Osteoblast (primary cell): Measurements from ENCODE around the gene TNFRSF14. TPM values are rescaled to one million over a fixed set of nuclear protein-coding genes. Genes with fewer than 3 reads are reported as not detected.

ENCODE experiments used
- DNase-seq: peaks from one replicate; pipeline ENCODE4 v3.0.0; 2011; ENCODE audit warnings: low spot score, mixed read lengths; ENCODE audit not compliant: insufficient read length; ENCODE audit errors: missing footprints
- H2AFZ ChIP-seq: 2 replicates; pipeline ENCODE4 v1.6.0; 2011; ENCODE audit warnings: mild to moderate bottlenecking, low read length
- H3K27ac ChIP-seq: 2 replicates; pipeline ENCODE4 v1.5.1; 2011; ENCODE audit warnings: mild to moderate bottlenecking, low read depth, low read length, moderate library complexity
- H3K27me3 ChIP-seq: 2 replicates; pipeline ENCODE4 v1.6.0; 2012; ENCODE audit warnings: mild to moderate bottlenecking, control low read depth, inconsistent platforms, low read length, moderate library complexity; ENCODE audit not compliant: insufficient read depth
- H3K36me3 ChIP-seq: 2 replicates; pipeline ENCODE4 v1.5.1; 2011; ENCODE audit warnings: mild to moderate bottlenecking, low read length, control low read depth, moderate library complexity; ENCODE audit not compliant: insufficient read depth
- H3K4me1 ChIP-seq: 2 replicates; pipeline ENCODE4 v1.5.1; 2011; ENCODE audit warnings: mild to moderate bottlenecking, low read length, control low read depth, moderate library complexity; ENCODE audit not compliant: insufficient read depth
- H3K4me2 ChIP-seq: 2 replicates; pipeline ENCODE4 v1.6.0; 2011; ENCODE audit warnings: mild to moderate bottlenecking, low read length; ENCODE audit not compliant: insufficient read depth
- H3K4me3 ChIP-seq: fragments of 200-600 bp; sonication (generic); 3 replicates; pipeline ENCODE4 v1.5.1; 2012; ENCODE audit warnings: mild to moderate bottlenecking, low read length, inconsistent platforms; ENCODE audit not compliant: insufficient read depth
- H3K79me2 ChIP-seq: 2 replicates; pipeline ENCODE4 v1.6.0; 2012; ENCODE audit warnings: mild to moderate bottlenecking, low read length, control low read depth, inconsistent platforms; ENCODE audit not compliant: insufficient read depth
- H3K9me3 ChIP-seq: 2 replicates; pipeline ENCODE4 v1.5.1; 2011; ENCODE audit warnings: low read depth, low read length, control low read depth
- H4K20me1 ChIP-seq: 2 replicates; pipeline ENCODE4 v1.6.0; 2012; ENCODE audit warnings: mild to moderate bottlenecking, low read length, control low read depth; ENCODE audit not compliant: insufficient read depth
- total RNA-seq: library from RNA; depleted of rRNA; stranded (reverse); fragments of >200 nt; gene quantifications from 2 replicates; pipeline ENCODE4 v1.2.3, GENCODE V29; 2012
- TF ChIP-seq, protein P1 (sequence below): IDR thresholded peaks from 2 replicates; pipeline ENCODE4 v1.5.1; 2011; ENCODE audit warnings: mild to moderate bottlenecking, low read depth, low read length, moderate library complexity; ENCODE audit errors: extremely low read depth

Gene TNFRSF14
- total RNA-seq, 1 donor = 36.6 TPM

DNA sequence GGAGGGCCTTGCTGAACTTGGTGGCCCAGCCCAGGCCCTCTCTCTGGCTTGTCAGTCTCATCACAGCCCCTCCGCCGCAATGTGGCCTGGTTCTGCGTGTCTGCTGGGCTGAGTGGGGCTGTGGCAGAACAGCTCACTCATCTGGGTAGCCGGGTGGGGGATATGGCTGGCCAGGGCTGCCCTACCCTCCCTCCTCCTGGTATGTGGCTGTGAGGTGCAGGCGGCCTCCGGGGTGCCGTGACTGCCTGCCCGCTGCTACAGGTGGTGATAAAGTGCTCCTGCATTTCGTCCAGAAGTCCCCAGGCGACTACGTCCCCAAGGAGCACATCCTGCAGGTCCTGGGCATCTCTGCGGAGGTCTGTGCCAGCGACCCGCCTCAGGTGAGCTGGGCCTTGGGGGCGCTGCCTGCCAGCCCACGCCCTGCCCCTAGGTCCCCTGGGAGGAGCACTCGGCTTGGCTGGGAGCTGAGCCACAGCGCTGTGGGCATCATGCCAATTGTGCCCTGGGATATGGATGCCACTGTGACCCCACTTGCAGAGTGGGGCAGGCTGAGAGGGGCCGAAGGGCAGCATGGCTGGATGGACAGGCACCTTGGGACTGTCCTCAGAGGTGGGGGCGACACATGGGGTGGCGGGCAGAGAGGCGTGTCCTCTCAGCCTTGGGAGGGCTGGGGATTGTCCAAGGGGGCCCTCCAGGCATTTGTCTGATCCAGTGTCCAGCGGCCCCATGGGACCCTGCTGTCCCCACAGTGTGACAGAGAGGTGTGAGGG is 32.7 kb downstream of the TNFRSF14 start:
- peak; percentile 74 for DNase-seq
- Histone ChIP-seq H3K4me3 (no peak overlapping the region), H3K4me2 (no peak overlapping the region)

DNA sequence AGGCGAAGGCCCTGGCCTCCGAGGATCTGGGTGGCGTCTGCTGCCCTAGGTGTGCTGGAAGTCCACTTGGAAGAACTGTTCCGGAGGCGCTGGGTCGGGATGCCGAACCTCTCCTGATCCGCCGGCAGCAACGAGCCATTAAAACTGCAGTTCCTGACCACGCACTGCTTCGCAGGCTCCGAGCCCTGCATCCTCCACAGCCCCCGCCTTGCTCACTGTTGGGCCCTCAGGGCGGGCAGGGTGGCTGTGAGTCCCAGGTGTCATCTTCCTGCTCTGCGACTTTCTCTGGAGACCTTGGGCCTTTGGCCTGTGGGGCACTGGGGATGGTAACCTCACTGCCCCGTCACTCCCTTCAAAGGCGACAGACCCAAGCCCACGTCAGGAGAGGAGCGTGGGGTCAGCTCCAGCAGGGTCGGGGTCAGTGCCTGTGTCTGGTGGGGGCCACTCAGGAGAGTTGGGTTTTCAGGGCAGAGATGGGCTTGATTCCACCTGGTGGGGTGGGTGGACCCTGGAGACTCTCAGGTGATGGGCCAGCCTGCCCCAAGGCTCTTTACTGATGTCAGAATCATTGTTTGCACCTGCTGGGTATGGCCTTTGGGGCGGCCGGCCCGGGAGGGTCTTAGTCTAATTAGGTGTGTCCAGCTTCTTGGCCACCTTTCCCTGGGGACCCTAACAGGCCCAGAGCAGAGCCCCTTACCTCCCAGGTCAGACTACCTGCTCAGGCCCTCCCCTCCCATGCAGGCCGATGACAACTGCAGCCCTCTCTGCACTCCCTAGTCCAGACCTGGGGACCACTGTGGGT is 33.5 kb downstream of the TNFRSF14 start:
- H3K4me2 ChIP-seq = no peak overlapping the region
- TF ChIP-seq, protein P1, sequence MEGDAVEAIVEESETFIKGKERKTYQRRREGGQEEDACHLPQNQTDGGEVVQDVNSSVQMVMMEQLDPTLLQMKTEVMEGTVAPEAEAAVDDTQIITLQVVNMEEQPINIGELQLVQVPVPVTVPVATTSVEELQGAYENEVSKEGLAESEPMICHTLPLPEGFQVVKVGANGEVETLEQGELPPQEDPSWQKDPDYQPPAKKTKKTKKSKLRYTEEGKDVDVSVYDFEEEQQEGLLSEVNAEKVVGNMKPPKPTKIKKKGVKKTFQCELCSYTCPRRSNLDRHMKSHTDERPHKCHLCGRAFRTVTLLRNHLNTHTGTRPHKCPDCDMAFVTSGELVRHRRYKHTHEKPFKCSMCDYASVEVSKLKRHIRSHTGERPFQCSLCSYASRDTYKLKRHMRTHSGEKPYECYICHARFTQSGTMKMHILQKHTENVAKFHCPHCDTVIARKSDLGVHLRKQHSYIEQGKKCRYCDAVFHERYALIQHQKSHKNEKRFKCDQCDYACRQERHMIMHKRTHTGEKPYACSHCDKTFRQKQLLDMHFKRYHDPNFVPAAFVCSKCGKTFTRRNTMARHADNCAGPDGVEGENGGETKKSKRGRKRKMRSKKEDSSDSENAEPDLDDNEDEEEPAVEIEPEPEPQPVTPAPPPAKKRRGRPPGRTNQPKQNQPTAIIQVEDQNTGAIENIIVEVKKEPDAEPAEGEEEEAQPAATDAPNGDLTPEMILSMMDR = no peak
- H3K79me2 ChIP-seq = peaks cover 4% of the 10 kb centered on the region
- H3K27ac ChIP-seq = no peak overlapping the region
- H3K36me3 ChIP-seq = no peaks in the 10 kb centered on the region
- no peaks in the 10 kb centered on the region for H3K9me3 ChIP-seq
- H4K20me1 ChIP-seq = no peaks in the 10 kb centered on the region
- no peak overlapping the region for H2AFZ ChIP-seq
- DNase-seq = peak; percentile 87
- H3K4me1 ChIP-seq = peaks cover 3% of the 10 kb centered on the region
- H3K27me3 ChIP-seq = no peaks in the 10 kb centered on the region
- no peak overlapping the region for H3K4me3 ChIP-seq

More for the DNA sequence above, 32.7 kb downstream of the TNFRSF14 start:
- Histone ChIP-seq H4K20me1 (no peaks in the 10 kb centered on the region), H3K79me2 (peaks cover 4% of the 10 kb centered on the region), H3K27me3 (no peaks in the 10 kb centered on the region), H3K36me3 (no peaks in the 10 kb centered on the region), H3K9me3 (no peaks in the 10 kb centered on the region), H3K27ac (no peak overlapping the region), H2AFZ (no peak overlapping the region), H3K4me1 (peaks cover 3% of the 10 kb centered on the region)
- TF ChIP-seq, protein P1 = no peak

DNA sequence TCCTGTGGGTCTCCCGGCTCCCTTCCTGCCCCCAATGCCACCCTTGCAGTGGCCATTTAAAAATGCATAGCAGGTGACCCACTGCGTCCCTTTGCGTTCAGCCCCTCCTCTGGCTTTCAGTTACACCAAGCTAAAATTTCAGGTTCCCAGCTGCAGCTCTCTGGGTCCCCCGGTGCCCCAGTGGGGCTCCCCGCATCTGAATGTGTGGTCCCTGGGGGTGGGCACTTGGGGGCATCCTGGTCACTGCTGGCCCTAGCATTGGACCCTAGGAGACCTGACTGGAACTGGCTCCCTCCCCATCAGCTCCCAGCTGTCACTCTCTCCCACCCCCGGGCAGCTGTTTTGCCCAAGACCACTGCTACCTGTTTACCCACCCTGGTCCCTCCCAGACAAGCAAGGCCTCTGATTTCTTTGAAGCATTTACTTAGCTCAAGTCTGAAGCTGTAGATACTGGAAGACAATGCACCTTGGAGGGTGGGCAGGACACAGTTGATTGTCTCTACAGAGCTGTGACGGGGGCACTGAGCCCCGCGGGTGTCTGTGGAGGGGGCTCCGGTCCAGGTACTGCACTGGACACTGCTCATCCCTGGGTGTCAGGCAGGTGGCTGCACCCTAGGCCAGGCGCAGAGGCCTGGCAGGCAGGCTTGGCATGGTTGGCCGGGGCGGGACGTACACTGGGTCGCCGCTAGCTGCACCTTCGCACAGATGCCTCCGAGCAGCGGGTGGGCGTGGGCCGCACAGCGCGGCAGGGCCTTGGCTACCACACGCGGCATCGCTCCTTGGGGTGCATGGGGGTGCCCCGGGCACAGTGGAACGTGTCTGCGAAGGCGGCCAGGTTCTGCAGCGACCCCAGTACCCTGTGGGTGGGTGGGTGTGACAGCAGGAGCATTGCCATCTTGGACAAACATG is 34.3 kb downstream of the TNFRSF14 start:
- TF ChIP-seq, protein P1 = no peak
- Histone ChIP-seq H4K20me1 (no peaks in the 10 kb centered on the region), H3K4me1 (peaks cover 3% of the 10 kb centered on the region), H3K79me2 (peaks cover 4% of the 10 kb centered on the region), H3K4me3 (no peak overlapping the region), H2AFZ (no peak overlapping the region), H3K9me3 (no peaks in the 10 kb centered on the region), H3K4me2 (no peak overlapping the region), H3K27me3 (no peaks in the 10 kb centered on the region), H3K27ac (no peak overlapping the region), H3K36me3 (no peaks in the 10 kb centered on the region)
- DNase-seq = peak; percentile 90
